Subcutaneous adipose tissue (tissue), 4 donors: ENCODE measurements around the gene DROSHA. TPM values are rescaled to one million over a fixed set of nuclear protein-coding genes. Genes with fewer than 3 reads are reported as not detected.

Experiments
- total RNA-seq, 4 donors: library from RNA; depleted of rRNA; stranded (reverse); fragments of >200 nt; gene quantifications; one replicate each; pipeline ENCODE4 v1.1.0, GENCODE V29; 2016
- TF ChIP-seq, protein P1 (sequence below): fragments of 450-650 bp; IDR thresholded peaks from one replicate; pipeline ENCODE4 v1.5.1; 2016; ENCODE audit warnings: low read depth, mild to moderate bottlenecking, control low read depth, antibody characterized with exemption, moderate library complexity

Gene DROSHA
- total RNA-seq, 4 donors from 2014 or later = 37.9 to 51.8 (median 40.4) TPM

- TF ChIP-seq, protein P1, sequence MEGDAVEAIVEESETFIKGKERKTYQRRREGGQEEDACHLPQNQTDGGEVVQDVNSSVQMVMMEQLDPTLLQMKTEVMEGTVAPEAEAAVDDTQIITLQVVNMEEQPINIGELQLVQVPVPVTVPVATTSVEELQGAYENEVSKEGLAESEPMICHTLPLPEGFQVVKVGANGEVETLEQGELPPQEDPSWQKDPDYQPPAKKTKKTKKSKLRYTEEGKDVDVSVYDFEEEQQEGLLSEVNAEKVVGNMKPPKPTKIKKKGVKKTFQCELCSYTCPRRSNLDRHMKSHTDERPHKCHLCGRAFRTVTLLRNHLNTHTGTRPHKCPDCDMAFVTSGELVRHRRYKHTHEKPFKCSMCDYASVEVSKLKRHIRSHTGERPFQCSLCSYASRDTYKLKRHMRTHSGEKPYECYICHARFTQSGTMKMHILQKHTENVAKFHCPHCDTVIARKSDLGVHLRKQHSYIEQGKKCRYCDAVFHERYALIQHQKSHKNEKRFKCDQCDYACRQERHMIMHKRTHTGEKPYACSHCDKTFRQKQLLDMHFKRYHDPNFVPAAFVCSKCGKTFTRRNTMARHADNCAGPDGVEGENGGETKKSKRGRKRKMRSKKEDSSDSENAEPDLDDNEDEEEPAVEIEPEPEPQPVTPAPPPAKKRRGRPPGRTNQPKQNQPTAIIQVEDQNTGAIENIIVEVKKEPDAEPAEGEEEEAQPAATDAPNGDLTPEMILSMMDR = no peak
Measured at GRCh38 chr5:31563216-31563615, 31.3 kb upstream of the DROSHA start.

GRCh38 chr5:31561946-31562345, 30.1 kb upstream of the DROSHA start:
- TF ChIP-seq, protein P1 = no peak

DNA sequence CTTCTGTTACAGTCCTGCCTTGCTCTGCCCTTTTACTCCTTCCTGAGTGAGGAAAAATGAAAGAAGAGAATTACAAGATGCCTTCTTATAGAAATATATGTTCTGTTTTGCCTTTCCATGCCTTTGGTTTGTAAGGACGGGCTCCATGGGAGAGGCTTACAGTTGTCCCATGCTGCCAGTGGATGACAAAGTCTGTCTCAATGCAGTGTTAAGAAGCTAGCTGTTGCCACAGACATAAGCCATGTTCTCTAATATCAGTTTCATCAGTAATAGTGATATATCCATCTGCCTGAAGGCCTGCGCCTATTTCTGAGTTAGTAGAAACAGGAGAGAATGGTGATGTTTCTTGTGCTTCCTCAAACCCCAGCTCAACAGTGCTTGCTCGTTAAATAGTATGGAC, 28.0 kb upstream of the DROSHA start:
- TF ChIP-seq, protein P1 = no peak

DNA sequence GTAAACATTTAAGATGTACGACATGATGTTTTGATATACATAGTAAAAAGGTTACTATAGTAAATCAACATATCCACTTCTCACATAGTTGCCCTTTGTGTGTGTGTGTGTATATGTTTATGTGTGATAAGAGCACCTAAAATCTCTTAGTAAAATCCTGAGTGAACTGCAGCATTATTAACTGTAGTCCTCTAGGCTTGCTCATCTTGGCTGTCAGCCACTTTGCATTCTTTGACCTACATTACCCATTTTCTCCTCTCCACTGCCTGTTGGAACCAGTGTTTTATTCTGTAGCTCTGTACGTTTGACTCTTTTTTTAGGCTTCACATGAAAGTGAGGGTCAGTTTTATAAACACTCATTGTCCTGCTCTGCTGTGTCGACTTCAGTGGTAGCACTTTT, 24.6 kb upstream of the DROSHA start:
- TF ChIP-seq, protein P1 = no peak

DNA sequence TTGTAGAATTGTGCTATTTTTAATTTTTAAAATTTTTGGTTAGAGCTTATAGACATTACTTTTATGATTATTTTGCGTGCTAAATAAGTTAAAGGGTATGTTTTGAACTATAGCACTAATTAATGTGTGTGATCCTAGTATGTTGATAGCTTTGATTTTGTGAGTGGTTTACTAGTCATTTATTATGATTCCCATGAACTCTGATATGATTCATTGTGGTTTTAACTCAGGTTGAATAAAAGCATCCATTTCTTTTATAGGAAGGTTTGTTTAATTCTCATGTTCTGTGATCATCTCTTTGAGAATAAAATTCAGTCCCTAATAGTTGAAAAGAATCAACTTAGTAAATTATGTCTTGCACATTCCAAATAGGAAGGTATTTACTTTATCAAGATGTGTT, 22.7 kb upstream of the DROSHA start:
- TF ChIP-seq, protein P1 = no peak

- TF ChIP-seq, protein P1 = no peak
Measured at GRCh38 chr5:31553863-31554262, 22.0 kb upstream of the DROSHA start.

- TF ChIP-seq, protein P1 = no peak
Measured at GRCh38 chr5:31551878-31552277, 20.0 kb upstream of the DROSHA start.
